ENCODE measurements around the gene AK5.

Gene AK5, protein sequence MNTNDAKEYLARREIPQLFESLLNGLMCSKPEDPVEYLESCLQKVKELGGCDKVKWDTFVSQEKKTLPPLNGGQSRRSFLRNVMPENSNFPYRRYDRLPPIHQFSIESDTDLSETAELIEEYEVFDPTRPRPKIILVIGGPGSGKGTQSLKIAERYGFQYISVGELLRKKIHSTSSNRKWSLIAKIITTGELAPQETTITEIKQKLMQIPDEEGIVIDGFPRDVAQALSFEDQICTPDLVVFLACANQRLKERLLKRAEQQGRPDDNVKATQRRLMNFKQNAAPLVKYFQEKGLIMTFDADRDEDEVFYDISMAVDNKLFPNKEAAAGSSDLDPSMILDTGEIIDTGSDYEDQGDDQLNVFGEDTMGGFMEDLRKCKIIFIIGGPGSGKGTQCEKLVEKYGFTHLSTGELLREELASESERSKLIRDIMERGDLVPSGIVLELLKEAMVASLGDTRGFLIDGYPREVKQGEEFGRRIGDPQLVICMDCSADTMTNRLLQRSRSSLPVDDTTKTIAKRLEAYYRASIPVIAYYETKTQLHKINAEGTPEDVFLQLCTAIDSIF

DNA sequence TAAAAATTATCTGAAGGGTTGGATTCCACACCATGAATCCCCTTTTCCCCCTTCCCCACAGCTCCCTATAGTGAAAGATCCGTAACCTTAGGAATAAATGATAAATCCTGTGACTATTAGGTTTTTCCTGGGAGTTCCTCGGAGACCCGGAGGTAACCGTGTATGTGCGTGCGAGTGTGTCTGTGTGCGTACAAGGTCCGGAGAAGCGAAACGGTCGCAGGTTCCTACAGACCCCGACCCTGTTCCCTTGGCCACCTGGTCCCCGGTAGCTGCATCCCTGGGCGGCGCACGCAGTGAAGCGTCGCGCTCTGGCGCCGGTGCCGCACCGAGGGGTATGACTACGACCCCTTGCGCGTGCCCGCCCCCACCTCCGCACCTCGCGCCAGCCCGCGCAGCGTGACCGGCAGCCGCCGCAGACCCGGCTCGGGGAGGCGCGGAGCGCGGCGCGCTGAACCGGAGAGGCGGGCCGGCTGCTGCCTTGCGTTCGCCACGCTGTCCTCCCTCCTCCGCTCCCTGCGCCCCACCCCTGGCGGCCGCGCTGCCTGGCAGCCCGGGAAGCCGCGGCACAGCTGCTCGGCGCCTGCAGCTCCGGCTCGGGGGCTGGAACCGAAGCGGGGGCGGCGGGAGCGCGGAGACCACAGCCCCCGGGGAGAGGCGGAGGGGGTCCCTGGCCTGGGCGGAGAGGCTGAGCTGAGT, at the start of gene AK5:
AK5 (plus strand) TSS at position 529 of the 696 bp plus-strand sequence. CDS start 295 bp downstream, outside the sequence.
- in situ Hi-C loops (cut with HindIII; ENCODE audit: low sequenced_read_pairs), result no loop called here

DNA sequence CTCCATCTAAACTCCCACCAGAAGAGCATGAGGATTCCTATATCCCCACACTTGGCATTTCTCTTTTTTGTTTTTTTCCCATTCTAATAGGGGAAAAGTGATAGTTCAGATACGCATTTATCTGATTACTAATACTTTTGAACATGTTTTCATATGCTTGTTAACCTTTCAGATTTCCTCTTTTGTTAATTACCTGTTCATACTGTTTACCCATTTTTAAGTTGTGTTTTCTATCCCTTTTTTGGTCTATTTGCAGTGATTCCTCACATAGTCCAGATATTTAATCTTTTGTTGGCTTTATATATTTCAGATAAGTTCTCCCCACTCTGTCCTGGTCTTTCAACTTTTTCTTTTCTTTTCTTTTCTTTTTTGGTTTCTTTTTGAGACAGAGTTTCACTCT, 49.0 kb upstream of the AK5 start:
- in situ Hi-C loops (cut with HindIII; ENCODE audit: low sequenced_read_pairs), result no loop called here

DNA sequence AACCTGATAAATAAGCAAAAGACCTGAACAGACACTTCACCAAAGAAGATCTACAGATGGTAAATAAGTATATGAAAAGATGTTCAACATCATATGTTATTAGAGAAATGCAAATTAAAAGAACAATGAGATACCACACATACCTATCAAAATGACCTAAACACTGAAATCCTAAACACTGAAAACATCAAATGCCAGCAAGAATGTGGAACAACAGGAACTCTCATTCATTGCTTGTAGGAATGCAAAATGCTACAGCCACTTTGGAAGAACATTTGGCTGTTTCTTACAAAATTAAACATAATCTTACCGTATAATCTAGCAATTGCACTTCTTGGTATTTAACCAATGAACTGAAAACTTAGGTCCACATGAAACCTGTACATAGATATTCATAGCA, 47.7 kb upstream of the AK5 start:
- in situ Hi-C loops (cut with HindIII; ENCODE audit: low sequenced_read_pairs), result no loop called here

DNA sequence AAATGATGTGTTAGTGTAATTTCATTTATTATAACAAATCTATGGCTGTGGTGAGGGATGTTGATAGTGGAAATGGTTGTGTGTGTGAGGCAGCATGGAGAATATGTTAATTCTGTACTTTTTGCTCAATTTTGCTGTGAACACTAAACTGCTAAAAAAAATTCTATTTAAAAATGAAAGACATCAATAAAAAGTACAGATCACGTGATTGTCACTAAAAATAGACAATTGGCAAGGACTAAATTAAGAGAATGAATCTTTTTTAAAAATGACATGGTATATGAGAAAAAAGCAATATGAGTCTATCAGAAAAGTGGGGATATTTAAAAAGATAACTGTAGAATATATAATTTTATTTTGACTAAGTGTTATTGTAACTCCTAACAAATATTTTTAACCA, 46.9 kb upstream of the AK5 start:
- in situ Hi-C loops (cut with HindIII; ENCODE audit: low sequenced_read_pairs), result no loop called here

DNA sequence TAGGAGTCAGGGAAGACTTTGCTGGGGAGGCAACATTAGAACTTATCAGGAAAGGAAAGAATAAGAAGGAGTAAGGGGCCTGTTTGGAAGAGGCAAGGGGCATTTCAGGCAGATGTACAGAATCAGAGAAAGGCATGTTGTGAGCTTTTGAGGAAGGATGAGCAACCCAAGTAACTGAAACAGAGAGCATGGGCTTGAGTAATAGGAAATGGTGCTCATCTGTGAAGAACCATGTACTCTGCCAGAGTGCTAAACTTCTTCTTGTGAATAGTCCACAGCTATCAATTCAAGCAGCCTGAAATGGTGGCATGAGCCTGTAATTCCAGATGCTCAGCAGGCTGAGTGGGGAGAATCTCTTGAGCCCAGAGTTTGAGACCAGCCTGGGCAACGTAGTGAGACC, 43.4 kb upstream of the AK5 start:
- in situ Hi-C loops (cut with HindIII; ENCODE audit: low sequenced_read_pairs), result no loop called here

DNA sequence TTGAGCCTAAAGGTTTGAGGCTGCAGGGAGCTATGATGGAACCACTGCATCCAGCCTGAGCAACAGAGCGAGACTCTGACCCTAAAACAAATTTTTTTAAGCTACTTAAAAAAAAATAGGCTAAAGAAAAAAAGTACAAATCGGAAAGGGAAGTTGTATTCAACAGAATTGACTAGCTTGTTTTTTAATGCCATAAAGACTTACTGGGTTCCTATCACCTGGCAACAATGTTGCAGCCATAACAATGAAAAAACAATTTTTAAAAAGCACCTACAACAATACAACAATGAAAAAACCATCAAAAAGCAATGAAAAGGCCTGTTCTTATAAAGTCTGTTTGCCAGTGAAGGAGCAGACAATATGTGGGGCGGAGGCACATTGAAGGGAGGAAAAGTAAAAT, 42.5 kb upstream of the AK5 start:
- in situ Hi-C loops (cut with HindIII; ENCODE audit: low sequenced_read_pairs), result no loop called here

DNA sequence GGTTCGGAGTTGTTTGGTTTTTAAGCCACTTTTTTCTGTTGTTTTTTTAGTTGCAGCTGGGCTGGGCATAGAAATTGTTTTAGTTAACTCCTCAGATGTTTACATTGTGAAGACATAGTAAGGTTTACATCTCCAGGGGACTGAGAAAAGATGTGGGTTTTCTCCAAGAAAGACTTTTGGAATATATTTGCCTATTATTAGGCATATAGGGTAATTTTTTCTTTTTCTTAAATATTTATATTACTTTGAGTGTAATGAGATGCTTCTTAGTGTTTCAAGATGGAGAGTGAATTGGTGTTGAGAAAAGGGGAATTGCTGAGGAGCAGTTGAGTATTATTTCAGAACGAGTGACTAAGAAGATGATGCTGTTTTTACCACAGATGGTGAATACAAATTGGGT, 36.0 kb upstream of the AK5 start:
- in situ Hi-C loops (cut with HindIII; ENCODE audit: low sequenced_read_pairs), result no loop called here

DNA sequence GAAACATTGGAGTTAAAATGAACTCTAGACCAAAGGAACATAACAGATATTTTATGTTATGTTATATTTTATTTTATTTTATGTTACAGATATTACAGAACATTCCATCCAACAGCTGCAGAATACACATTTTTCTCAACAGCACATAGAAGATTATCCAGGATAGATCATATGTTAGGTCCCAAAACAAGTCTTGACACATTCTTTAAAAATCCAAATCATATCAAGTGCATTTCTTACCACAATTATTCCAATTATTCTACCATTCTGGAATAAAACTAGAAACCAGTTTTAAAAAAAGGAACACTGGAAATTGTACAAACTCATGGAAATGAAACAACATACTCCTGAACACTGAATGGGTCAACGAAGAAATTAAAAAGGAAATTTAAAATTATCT, 31.7 kb upstream of the AK5 start:
- in situ Hi-C loops (cut with HindIII; ENCODE audit: low sequenced_read_pairs), result no loop called here

DNA sequence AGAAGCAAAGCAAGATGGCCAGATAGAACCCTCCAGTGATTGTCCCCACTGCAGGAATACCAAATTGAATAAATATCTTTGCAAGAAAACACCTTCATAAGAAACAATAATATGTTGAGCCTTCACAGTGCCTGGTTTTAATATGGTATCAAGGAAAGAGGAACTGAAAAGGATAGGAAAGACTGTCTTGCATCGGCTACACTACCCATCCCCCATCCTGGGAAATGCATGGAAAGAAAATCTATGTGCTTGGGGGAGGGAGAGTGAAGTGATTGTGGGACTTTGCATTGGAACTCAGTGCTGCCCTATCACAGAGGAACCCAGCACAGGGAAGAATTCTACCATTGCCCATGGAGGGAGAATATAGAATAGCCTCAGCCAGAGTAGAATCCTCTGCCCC, 28.6 kb upstream of the AK5 start:
- in situ Hi-C loops (cut with HindIII; ENCODE audit: low sequenced_read_pairs), result no loop called here

DNA sequence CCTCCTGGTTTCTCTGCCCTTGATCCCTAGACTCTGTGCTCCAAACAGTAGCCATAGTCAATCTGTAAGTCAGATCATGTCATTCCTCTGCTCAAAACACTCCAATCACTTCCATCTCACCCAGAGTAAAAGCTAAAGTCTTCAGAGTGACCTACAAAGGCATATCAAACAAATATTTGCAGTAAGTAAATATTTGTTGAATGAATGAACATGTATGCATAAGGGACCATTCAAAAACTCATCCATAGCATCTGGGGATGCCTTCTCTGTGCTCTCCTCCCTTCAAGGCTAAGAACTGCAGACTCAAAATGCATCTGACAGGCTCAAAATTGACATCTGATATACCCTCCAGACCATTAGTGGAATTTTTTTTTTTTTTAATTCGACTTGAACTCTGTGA, 18.1 kb upstream of the AK5 start:
- in situ Hi-C loops (cut with HindIII; ENCODE audit: low sequenced_read_pairs), result no loop called here

DNA sequence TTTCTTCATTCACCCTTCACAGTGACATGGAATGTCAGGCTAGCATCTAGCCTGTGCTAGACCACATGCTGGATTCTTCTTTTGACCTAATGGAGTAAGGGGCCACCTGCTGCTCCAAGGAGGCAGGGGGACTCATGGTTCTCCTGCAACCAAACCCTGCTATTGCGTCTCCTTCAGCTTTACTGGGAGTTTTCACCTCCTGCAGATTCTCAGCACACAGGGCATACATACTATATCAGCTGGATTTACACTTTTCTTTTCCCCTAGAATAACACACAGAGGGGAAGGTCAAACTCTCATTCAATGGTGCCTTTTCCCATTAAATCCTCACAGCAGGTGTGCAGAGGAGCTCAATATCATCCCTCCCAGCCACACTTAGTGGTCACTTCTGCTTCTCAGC, 16.6 kb upstream of the AK5 start:
- in situ Hi-C loops (cut with HindIII; ENCODE audit: low sequenced_read_pairs), result no loop called here

DNA sequence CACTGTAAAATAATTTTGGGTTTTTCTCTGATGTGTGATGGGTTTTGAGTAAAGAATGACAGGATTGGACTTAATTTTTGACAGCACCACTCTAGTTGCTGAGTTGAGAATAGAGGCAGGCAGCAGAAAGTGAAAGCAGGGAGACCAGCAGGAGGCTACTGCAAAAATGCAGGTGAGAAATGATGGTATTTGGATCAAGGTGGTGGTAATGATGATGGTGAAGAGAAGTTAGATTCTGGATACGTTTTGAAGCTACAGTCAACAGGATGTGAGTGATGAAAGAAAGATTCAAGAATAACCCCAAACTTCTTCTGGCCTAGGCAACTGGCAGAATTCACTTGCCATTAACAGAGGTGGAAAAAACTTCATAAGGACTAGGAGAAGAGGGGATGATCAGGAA, 14.8 kb upstream of the AK5 start:
- in situ Hi-C loops (cut with HindIII; ENCODE audit: low sequenced_read_pairs), result no loop called here

DNA sequence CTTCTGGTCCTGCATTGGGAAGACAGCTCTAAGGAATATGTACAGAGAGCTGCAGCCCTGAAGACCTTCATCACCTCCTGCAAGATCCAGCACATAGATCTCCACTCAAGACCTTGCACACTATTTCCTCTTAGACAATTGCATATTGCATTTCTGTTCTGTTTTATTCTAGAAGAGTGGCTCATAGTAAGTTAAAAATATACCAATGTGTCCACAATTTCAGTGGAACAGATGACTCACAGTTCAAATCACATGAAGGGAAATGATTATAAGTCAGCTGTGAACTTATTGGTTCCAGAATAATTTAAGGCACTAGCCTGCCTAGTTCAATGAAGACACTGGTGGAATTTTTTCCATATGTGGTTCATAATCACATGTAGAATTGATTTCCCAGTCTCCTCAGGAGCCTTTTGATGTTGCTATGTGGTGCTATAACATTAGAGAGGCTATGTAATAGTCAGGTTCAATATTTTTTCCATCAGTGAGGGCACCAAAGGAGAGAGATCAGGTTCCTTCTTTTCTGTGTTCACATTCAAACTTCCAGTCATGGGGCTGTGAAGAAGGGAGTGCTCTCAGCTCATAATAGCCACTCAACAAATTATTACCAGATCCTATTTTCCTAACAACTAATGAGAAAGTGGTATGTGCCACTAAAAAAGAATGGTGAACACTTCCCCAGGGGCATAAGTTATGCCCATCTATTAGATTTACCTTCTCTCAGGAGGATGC, 9.8 kb upstream of the AK5 start:
- in situ Hi-C loops (cut with HindIII; ENCODE audit: low sequenced_read_pairs), result no loop called here

DNA sequence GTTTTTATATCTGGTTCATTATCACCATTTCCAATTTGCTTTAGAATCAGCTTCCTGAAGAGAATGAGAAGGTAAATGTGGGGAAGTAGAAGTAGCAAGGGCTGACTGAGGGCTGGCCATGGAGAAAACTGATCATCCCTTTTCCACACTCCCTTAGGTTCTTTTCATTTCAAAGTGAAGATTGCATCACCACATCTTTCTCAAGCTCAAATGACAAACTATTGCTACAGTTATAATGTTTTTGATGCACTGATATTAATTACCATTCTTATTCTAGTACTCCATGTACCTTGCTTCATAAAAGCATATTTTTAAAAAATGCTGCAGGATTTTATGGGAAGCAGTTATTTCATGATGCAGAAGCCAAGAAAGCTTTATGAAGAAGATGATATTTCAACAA, 7.9 kb upstream of the AK5 start:
- in situ Hi-C loops (cut with HindIII; ENCODE audit: low sequenced_read_pairs), result no loop called here

DNA sequence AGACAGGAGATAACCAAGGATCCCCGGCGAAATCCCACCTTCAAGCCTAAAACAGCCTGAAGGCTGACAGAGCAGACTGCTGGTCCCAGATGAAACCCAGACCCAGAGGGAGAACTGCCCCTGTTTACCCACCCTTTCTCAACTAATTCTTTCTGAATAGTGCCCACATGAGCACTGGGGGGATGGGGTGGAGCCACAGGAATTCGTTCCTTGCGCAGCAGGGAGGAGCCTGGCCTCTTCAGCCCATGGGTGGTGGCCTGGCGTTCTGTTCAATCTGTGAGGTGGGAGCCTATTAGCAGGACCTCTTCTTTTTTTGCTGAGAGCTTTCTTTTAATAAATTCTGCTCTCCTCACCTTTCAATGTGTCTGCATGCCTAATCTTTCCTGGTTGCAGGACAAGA, 6.6 kb upstream of the AK5 start:
- in situ Hi-C loops (cut with HindIII; ENCODE audit: low sequenced_read_pairs), result no loop called here

DNA sequence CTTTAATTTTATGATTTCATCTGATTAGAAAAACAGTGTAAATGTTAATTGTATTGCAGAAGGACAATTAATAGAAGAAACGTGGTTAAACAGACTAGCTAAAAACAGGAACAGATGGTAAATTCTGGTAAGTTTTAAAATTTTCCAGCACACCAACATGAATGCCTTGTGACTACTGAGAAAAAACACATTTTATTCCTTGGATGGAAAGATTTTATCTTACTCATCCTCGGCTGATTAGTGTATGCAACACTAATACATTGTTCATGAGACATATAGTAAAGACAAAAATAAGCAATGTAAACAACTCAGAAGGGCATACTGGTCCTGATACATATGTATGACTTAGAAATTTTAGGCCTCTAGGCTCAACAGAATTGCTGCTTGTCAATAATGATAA, 4.9 kb upstream of the AK5 start:
- in situ Hi-C loops (cut with HindIII; ENCODE audit: low sequenced_read_pairs), result no loop called here

DNA sequence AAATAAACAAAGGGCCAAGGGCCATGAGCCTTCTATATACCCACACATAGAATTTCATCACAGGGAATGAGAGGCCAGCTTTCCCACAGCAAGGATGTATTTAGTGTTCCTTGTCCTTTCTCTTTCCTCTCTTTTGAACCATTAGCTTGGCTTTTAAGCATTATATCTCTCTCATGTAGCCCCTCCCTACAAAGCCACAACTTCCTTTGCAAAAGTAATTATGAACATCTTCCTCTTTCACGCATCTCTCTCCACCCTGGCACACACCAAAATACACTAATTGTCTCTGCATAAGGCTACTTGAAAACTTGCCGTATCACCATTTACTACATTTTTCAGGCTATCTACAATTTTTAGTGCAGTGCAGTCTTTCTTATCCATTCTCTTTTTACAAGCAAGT, 1.9 kb upstream of the AK5 start:
- in situ Hi-C loops (cut with HindIII; ENCODE audit: low sequenced_read_pairs), result no loop called here

DNA sequence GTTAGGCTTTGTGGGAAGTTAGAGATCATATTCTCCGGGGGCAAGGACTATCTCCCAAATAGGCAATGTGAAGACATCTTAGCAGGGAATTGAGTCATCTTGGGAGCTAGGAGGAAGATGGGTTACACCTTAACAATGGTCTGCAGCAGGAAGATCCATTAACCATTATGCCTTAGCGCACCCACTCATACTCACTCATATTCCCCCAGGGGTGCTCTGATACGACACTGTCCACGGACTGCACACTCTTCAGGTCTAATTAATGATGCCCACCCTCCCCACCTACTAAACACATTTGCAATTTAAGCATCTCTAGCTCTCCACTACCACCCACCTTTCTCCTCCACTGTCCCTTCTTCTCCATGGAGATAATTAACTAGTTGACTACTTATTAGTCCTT, 857 bp upstream of the AK5 start:
- in situ Hi-C loops (cut with HindIII; ENCODE audit: low sequenced_read_pairs), result no loop called here

DNA sequence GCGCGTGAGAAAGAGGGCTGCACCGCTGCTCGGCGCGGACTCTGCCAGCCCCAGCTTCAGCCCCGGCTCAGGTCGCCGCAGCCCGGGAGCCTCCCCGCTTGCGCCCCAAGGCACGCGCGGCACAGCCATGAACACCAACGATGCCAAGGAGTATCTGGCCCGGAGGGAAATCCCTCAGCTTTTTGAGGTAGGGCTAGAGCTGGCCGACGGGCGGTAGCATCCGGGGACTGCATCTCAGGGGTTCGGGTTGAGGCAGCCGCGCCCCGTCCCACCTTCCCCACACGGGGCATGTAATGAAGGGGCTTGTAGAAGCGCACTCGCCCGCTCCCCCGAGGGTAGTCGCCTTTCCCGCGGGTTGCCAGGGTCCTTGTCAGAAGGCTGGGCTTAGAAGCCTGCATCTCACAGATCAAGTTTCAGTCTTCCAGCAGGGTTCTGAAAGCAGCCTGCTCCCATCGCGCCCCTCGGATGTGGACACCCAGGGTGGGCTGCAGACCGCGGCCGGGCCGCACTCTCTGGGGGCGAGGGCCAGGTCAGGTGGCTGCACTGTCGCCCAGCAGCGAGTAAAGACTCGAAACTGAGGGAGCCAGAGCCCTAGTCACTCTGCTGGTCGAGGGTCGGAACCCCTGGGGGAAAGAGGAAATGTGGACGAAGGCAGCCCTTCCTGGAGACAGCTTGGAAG, 507 bp downstream of the AK5 start:
- in situ Hi-C loops (cut with HindIII; ENCODE audit: low sequenced_read_pairs), result no loop called here

DNA sequence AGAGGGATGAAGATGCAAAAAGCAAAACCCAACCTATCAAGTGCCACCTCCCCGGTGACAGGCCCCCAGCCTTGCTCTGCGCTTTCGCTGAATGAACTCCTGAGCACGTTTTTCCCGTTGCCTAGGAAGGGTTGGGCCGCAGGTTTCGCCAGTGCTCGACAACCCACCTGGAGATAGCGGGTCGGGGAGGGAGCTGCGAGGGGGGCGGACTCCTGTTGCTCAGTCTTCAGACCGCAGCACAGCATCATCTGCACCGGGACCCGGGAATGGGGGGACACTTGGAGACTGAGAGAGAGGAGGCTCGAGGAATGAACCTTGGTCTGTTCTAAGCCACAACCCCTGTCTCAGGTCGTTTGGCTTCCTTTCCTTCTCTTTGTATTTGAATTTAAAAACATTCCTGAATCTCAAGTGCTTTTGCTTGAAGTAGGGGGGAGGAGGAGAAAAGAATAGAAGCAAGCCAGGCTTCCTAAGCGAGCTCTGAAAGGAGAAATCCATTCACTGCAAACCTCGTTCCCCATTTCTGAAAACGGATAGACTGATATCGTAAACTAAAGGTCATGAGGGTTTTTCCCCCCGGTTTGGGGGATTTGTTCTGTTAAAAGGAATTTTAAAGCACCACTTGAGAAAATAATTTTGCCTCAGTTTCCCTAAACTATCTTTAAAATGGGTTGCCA, 1.2 kb downstream of the AK5 start:
- in situ Hi-C loops (cut with HindIII; ENCODE audit: low sequenced_read_pairs), result no loop called here

Data from endothelial cell of hepatic sinusoid (primary cell).